Ureter (tissue), 1 donor: ENCODE data around the gene KIAA1328. TPM values are rescaled to one million over a fixed set of nuclear protein-coding genes. Genes with fewer than 3 reads are reported as not detected.
"Not testable (repeated sequence)": the region's sequence is repeated elsewhere in the genome, so short reads cannot be mapped to it uniquely, and the experiment has no call there.

Experiments used
- DNase-seq: peaks from one replicate; pipeline ENCODE4 v3.0.0-alpha.2; 2020; ENCODE audit warnings: low spot score
- total RNA-seq: library from RNA; stranded (reverse); gene quantifications from one replicate; pipeline ENCODE4 v1.2.4, GENCODE V29; 2023
- donor health status: DM: yes; HTN: yes; CAD: no.

Gene KIAA1328
- total RNA-seq: 19.0 TPM

GRCh38 chr18:36828630-36829361 is at the start of gene KIAA1328, which contains the start of gene TPGS2:
Gene KIAA1328, plus strand, starts transcription at chr18:36829127. Its CDS starts 12 bp downstream, at chr18:36829139.
Gene TPGS2, minus strand, starts transcription at chr18:36829002. Its CDS starts 235 bp downstream, at chr18:36828767.
- peak; percentile 89 for DNase-seq

GRCh38 chr18:36780748-36781147 is 48.2 kb upstream of the KIAA1328 start:
- no peak for DNase-seq

GRCh38 chr18:36782710-36783109 is 46.2 kb upstream of the KIAA1328 start:
- DNase-seq: no peak

GRCh38 chr18:36783792-36784191 is 45.1 kb upstream of the KIAA1328 start:
- DNase-seq: no peak

GRCh38 chr18:36786686-36787085 is 42.2 kb upstream of the KIAA1328 start:
- no peak for DNase-seq

GRCh38 chr18:36792634-36793283 is 36.2 kb upstream of the KIAA1328 start:
- no peak for DNase-seq

GRCh38 chr18:36798738-36799473 is 30.0 kb upstream of the KIAA1328 start:
- no peak for DNase-seq

- DNase-seq: no peak
Measured at GRCh38 chr18:36805105-36805504, 23.8 kb upstream of the KIAA1328 start.

- no peak for DNase-seq
Measured at GRCh38 chr18:36808681-36809080, 20.2 kb upstream of the KIAA1328 start.

GRCh38 chr18:36809590-36810381 is 19.1 kb upstream of the KIAA1328 start:
- DNase-seq: no peak

- DNase-seq: no peak
Measured at GRCh38 chr18:36811430-36811829, 17.5 kb upstream of the KIAA1328 start.

- DNase-seq: no peak
Measured at GRCh38 chr18:36811955-36812354, 17.0 kb upstream of the KIAA1328 start.

GRCh38 chr18:36812678-36813077 is 16.2 kb upstream of the KIAA1328 start:
- no peak for DNase-seq

- DNase-seq: no peak
Measured at GRCh38 chr18:36813101-36813775, 15.7 kb upstream of the KIAA1328 start.

GRCh38 chr18:36813824-36814223 is 15.1 kb upstream of the KIAA1328 start:
- no peak for DNase-seq

- DNase-seq: no peak
Measured at GRCh38 chr18:36814994-36815393, 13.9 kb upstream of the KIAA1328 start.

- DNase-seq: not testable (repeated sequence)
Measured at GRCh38 chr18:36816096-36816495, 12.8 kb upstream of the KIAA1328 start.

- no peak for DNase-seq
Measured at GRCh38 chr18:36817039-36817438, 11.9 kb upstream of the KIAA1328 start.

- no peak for DNase-seq
Measured at GRCh38 chr18:36818652-36819051, 10.3 kb upstream of the KIAA1328 start.

GRCh38 chr18:36819621-36820020 is 9.3 kb upstream of the KIAA1328 start:
- no peak for DNase-seq

- no peak for DNase-seq
Measured at GRCh38 chr18:36821681-36822080, 7.2 kb upstream of the KIAA1328 start.
